Sigmoid colon (tissue), 4 donors: ENCODE results near the gene ITK.

Source experiments
- CTCF ChIP-seq, 4 experiments: fragments of 450-650 bp in 3 of 4; fragments of 200-600 bp in 1 of 4; IDR thresholded peaks; one replicate each; pipeline ENCODE4 v1.5.1; 2016 to 2019; ENCODE audit warnings: antibody characterized with exemption in 4 of 4, mild to moderate bottlenecking in 3 of 4, moderate library complexity in 2 of 4
- EP300 ChIP-seq, 4 donors: sonication (generic); formaldehyde crosslinking; IDR thresholded peaks; one replicate each; pipeline ENCODE4 v1.6.1; 2017; ENCODE audit warnings: antibody characterized with exemption in 4 of 4
- POLR2A ChIP-seq, 2 donors: fragments of 450-650 bp; IDR thresholded peaks; one replicate each; pipeline ENCODE4 v1.6.1; 2016; ENCODE audit warnings: antibody characterized with exemption in 2 of 2, mild to moderate bottlenecking in 2 of 2, moderate library complexity in 2 of 2
- POLR2AphosphoS5 ChIP-seq, 4 donors: sonication (generic); formaldehyde crosslinking; IDR thresholded peaks; one replicate each; pipeline ENCODE4 v1.6.1; 2017; ENCODE audit warnings: antibody characterized with exemption in 4 of 4

GRCh38 chr5:157265714-157266285 lies 85.2 kb downstream of the ITK start, which contains the start of gene CYFIP2:
- TF ChIP-seq CTCF (IDR thresholded peaks at IDR 0.05) (no peak), EP300 (IDR thresholded peaks at IDR 0.05) (no peak), POLR2A (IDR thresholded peaks at IDR 0.05) (no peak), POLR2AphosphoS5 (IDR thresholded peaks at IDR 0.05) (no peak)
